SK-N-SH (cell line): ENCODE data around the gene CDC42SE2. TPM values are rescaled to one million over a fixed set of nuclear protein-coding genes. Genes with fewer than 3 reads are reported as not detected.

Experiments
- CTCF ChIA-PET: fragments of 300-600, 350-600 bp; formaldehyde crosslinking; extraction: SDS; loops from one replicate; lab custom pipeline; 2021; lab: Yijun Ruan, JAX
- POLR2A ChIA-PET: fragments of 350-600 bp; sonication (Branson Sonifier 250); formaldehyde crosslinking; extraction: SDS; loops from one replicate; lab custom pipeline; 2020; ENCODE audit warnings: antibody characterized with exemption, inconsistent platforms; lab: Yijun Ruan, JAX
- DNase-seq: peaks from one replicate; pipeline ENCODE4 v3.0.0; 2012
- H2AFZ ChIP-seq: fragments of 200-600 bp; sonication (generic); 2 replicates; pipeline ENCODE4 v1.8.1; 2016; ENCODE audit warnings: antibody characterized with exemption, mild to moderate bottlenecking, low read depth
- H3F3A ChIP-seq: fragments of 200-600 bp; sonication (generic); replicated peaks from 2 replicates; pipeline ENCODE3; 2016; ENCODE audit warnings: antibody characterized with exemption, mild to moderate bottlenecking; ENCODE audit not compliant: insufficient read depth
- H3K27ac ChIP-seq, 2 experiments: fragments of 200-500 bp in 1 of 2; fragments of 200-600 bp in 1 of 2; sonication (Bioruptor generic) in 1 of 2; sonication (generic), shearing (Covaris generic) in 1 of 2; 2 replicates each; pipeline versions ENCODE4 v1.5.1 to v1.6.1; 2014 to 2016; ENCODE audit warnings: low read depth in 2 of 2, inconsistent platforms in 1 of 2, low read length in 1 of 2, mild to moderate bottlenecking in 1 of 2, mixed read lengths in 1 of 2
- H3K27me3 ChIP-seq: fragments of 200-600 bp; sonication (generic), shearing (Covaris generic); 2 replicates; pipeline ENCODE4 v1.6.1; 2016; ENCODE audit warnings: mixed run types; ENCODE audit not compliant: insufficient read depth
- H3K36me3 ChIP-seq, 2 experiments: fragments of 200-500 bp in 1 of 2; fragments of 200-600 bp in 1 of 2; sonication (Bioruptor generic) in 1 of 2; sonication (generic) in 1 of 2; replicated peaks in 1 of 2; 2 replicates each; pipeline versions ENCODE3 to v1.5.1; 2014 to 2016; ENCODE audit warnings: low read length in 1 of 2, mild to moderate bottlenecking in 1 of 2; ENCODE audit not compliant: insufficient read depth in 2 of 2, control insufficient read depth in 1 of 2
- H3K4me1 ChIP-seq, 2 experiments: fragments of 200-500 bp in 1 of 2; fragments of 200-600 bp in 1 of 2; sonication (Bioruptor generic) in 1 of 2; sonication (generic), shearing (Covaris generic) in 1 of 2; 2 replicates each; pipeline versions ENCODE4 v1.5.1 to v1.6.1; 2014 to 2016; ENCODE audit warnings: low read depth in 1 of 2, low read length in 1 of 2, mixed run types in 1 of 2; ENCODE audit not compliant: insufficient read depth in 2 of 2, control insufficient read depth in 1 of 2
- H3K4me2 ChIP-seq: fragments of 200-600 bp; sonication (generic), shearing (Covaris generic); 2 replicates; pipeline ENCODE4 v1.6.1; 2017; ENCODE audit warnings: mixed run types
- H3K4me3 ChIP-seq, 2 experiments: fragments of 200-500 bp in 1 of 2; fragments of 200-600 bp in 1 of 2; sonication (Bioruptor generic) in 1 of 2; sonication (generic), shearing (Covaris generic) in 1 of 2; 2 replicates each; pipeline versions ENCODE4 v1.5.1 to v1.8.1; 2014 to 2016; ENCODE audit warnings: low read depth in 2 of 2, inconsistent platforms in 1 of 2, low read length in 1 of 2, mild to moderate bottlenecking in 1 of 2, mixed read lengths in 1 of 2, moderate library complexity in 1 of 2
- H3K79me2 ChIP-seq: fragments of 200-600 bp; sonication (generic); 2 replicates; pipeline ENCODE4 v1.8.1; 2017; ENCODE audit warnings: mild to moderate bottlenecking; ENCODE audit not compliant: insufficient read depth
- H3K9ac ChIP-seq: fragments of 200-600 bp; sonication (generic); 2 replicates; pipeline ENCODE4 v1.6.1; 2017; ENCODE audit warnings: mixed run types
- H3K9me2 ChIP-seq: fragments of 200-600 bp; sonication (generic); 2 replicates; pipeline ENCODE4 v1.6.1; 2017; ENCODE audit warnings: mixed run types
- H3K9me3 ChIP-seq: fragments of 200-600 bp; sonication (generic); 2 replicates; pipeline ENCODE4 v1.6.1; 2017; ENCODE audit warnings: mixed run types, mild to moderate bottlenecking, moderate library complexity
- H4K20me1 ChIP-seq: fragments of 200-600 bp; sonication (generic); 2 replicates; pipeline ENCODE4 v1.6.1; 2017; ENCODE audit warnings: mild to moderate bottlenecking, mixed run types; ENCODE audit not compliant: insufficient read depth
- ELF1 ChIP-seq: IDR thresholded peaks from 2 replicates; pipeline ENCODE4 v1.4.0; 2012
- EP300 ChIP-seq, 2 experiments: IDR thresholded peaks; 2 replicates each; pipeline versions ENCODE4 v1.4.0 to v1.6.1; 2012; ENCODE audit warnings: borderline replicate concordance in 1 of 2, low read depth in 1 of 2, low read length in 1 of 2
- EZH2phosphoT487 ChIP-seq: fragments of 200-600 bp; sonication (generic); IDR thresholded peaks from 2 replicates; pipeline ENCODE4 v1.6.1; 2017; ENCODE audit warnings: low read depth, mixed run types, mild to moderate bottlenecking, antibody characterized with exemption, moderate library complexity, borderline replicate concordance
- FOXM1 ChIP-seq: IDR thresholded peaks from 2 replicates; pipeline ENCODE4 v1.4.0; 2012; ENCODE audit warnings: low read depth, mild to moderate bottlenecking
- GABPA ChIP-seq: IDR thresholded peaks from 2 replicates; pipeline ENCODE4 v1.4.0; 2012; ENCODE audit warnings: low read depth, mild to moderate bottlenecking
- JUND ChIP-seq: IDR thresholded peaks from 2 replicates; pipeline ENCODE4 v1.4.0; 2012
- NFIC ChIP-seq: IDR thresholded peaks from 2 replicates; pipeline ENCODE4 v1.4.0; 2012; ENCODE audit warnings: borderline replicate concordance
- POLR2AphosphoS5 ChIP-seq: IDR thresholded peaks from 2 replicates; pipeline ENCODE4 v1.6.1; 2012; ENCODE audit warnings: low read depth, low read length
- RFX5 ChIP-seq: IDR thresholded peaks from 2 replicates; pipeline ENCODE4 v1.6.1; 2012; ENCODE audit warnings: mild to moderate bottlenecking, improper control_type of control experiment, low read length
- SIN3A ChIP-seq: IDR thresholded peaks from 2 replicates; pipeline ENCODE4 v1.6.1; 2012; ENCODE audit warnings: low read depth, mild to moderate bottlenecking, low read length, moderate library complexity, borderline replicate concordance
- TCF12 ChIP-seq: IDR thresholded peaks from 2 replicates; pipeline ENCODE4 v1.4.0; 2012
- TEAD4 ChIP-seq: IDR thresholded peaks from 2 replicates; pipeline ENCODE4 v1.4.0; 2012; ENCODE audit warnings: mild to moderate bottlenecking, borderline replicate concordance; ENCODE audit not compliant: insufficient read depth
- YY1 ChIP-seq: IDR thresholded peaks from 2 replicates; pipeline ENCODE4 v1.4.0; 2012; ENCODE audit warnings: low read depth, mild to moderate bottlenecking
- WGBS: methylation state at CpG from one replicate; pipeline ENCODE4 v1.1.6; 2017; ENCODE audit warnings: low lambda C conversion rate; 5-methylcytosine and 5-hydroxymethylcytosine counted together
- polyA plus RNA-seq, 3 experiments: library from polyadenylated mRNA; depleted of rRNA; stranded (reverse); fragments of >200 nt; gene quantifications; 2 replicates each; pipeline ENCODE4 v1.2.3, GENCODE V29; 2012
- TF ChIP-seq, protein P1 (sequence below): fragments of 200-600 bp; sonication (generic); IDR thresholded peaks from 2 replicates; pipeline ENCODE4 v1.6.1; 2017; ENCODE audit warnings: antibody characterized with exemption, mild to moderate bottlenecking, moderate library complexity
- TF ChIP-seq, protein P2 (sequence below): IDR thresholded peaks from 2 replicates; pipeline ENCODE4 v1.6.1; 2012; ENCODE audit warnings: mild to moderate bottlenecking, low read depth, low read length, moderate library complexity
- TF ChIP-seq, protein P3 (sequence below): fragments of 150-350 bp; IDR thresholded peaks from 2 replicates; pipeline ENCODE4 v1.6.1; 2016; ENCODE audit warnings: mild to moderate bottlenecking, low read depth, low read length
- TF ChIP-seq, protein P4 (sequence below): IDR thresholded peaks from 2 replicates; pipeline ENCODE4 v1.4.0; 2012; ENCODE audit warnings: low read depth

Gene CDC42SE2
- polyA plus RNA-seq, 1 of the 3 experiments (the other 2 are of a cell fraction): 8.6 TPM

DNA sequence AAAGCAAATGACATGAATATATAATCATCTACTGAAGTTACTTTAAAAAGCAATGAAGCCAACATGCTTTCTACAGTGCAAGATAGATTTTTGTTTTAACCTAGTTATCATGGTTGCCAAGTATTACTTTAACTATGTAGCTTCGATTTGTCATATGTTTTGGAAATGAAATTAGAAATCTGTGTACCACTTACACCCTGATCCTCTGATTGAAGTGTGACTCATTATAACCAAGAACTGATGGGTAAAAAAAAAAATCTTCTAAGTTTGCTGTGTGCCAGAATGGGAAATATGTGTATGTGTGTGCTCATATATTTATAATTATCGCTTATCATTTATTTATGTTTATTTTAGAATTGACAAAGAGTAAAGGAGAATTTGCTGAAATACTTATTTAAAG lies 9.1 kb upstream of the CDC42SE2 start:
- Histone ChIP-seq H3K27ac (no peak overlapping the region), H3K9me2 (no peaks in the 10 kb centered on the region), H3K4me2 (no peak overlapping the region), H2AFZ (peak overlapping the region; percentile 17; the same call in 1 of the 2 replicates), H3F3A (peaks cover 7% of the 10 kb centered on the region), H4K20me1 (no peaks in the 10 kb centered on the region), H3K9ac (no peak overlapping the region), H3K79me2 (no peaks in the 10 kb centered on the region; the same call in 1 of the 2 replicates), H3K4me1 (0 out of 4 replicates have a peak, but pooled peaks cover 0 to 3% of the 10 kb centered on the region in 2 experiments), H3K9me3 (no peaks in the 10 kb centered on the region), H3K27me3 (no peaks in the 10 kb centered on the region), H3K4me3 (no peak overlapping the region), H3K36me3 (no peaks in the 10 kb centered on the region)
- DNase-seq: no peak
- TF ChIP-seq YY1 (no peak), POLR2AphosphoS5 (no peak), FOXM1 (no peak), GABPA (no peak), ELF1 (no peak), JUND (no peak), TEAD4 (no peak), SIN3A (no peak)
- TF ChIP-seq, protein P1, sequence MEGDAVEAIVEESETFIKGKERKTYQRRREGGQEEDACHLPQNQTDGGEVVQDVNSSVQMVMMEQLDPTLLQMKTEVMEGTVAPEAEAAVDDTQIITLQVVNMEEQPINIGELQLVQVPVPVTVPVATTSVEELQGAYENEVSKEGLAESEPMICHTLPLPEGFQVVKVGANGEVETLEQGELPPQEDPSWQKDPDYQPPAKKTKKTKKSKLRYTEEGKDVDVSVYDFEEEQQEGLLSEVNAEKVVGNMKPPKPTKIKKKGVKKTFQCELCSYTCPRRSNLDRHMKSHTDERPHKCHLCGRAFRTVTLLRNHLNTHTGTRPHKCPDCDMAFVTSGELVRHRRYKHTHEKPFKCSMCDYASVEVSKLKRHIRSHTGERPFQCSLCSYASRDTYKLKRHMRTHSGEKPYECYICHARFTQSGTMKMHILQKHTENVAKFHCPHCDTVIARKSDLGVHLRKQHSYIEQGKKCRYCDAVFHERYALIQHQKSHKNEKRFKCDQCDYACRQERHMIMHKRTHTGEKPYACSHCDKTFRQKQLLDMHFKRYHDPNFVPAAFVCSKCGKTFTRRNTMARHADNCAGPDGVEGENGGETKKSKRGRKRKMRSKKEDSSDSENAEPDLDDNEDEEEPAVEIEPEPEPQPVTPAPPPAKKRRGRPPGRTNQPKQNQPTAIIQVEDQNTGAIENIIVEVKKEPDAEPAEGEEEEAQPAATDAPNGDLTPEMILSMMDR: no peak
- TF ChIP-seq, protein P2, sequence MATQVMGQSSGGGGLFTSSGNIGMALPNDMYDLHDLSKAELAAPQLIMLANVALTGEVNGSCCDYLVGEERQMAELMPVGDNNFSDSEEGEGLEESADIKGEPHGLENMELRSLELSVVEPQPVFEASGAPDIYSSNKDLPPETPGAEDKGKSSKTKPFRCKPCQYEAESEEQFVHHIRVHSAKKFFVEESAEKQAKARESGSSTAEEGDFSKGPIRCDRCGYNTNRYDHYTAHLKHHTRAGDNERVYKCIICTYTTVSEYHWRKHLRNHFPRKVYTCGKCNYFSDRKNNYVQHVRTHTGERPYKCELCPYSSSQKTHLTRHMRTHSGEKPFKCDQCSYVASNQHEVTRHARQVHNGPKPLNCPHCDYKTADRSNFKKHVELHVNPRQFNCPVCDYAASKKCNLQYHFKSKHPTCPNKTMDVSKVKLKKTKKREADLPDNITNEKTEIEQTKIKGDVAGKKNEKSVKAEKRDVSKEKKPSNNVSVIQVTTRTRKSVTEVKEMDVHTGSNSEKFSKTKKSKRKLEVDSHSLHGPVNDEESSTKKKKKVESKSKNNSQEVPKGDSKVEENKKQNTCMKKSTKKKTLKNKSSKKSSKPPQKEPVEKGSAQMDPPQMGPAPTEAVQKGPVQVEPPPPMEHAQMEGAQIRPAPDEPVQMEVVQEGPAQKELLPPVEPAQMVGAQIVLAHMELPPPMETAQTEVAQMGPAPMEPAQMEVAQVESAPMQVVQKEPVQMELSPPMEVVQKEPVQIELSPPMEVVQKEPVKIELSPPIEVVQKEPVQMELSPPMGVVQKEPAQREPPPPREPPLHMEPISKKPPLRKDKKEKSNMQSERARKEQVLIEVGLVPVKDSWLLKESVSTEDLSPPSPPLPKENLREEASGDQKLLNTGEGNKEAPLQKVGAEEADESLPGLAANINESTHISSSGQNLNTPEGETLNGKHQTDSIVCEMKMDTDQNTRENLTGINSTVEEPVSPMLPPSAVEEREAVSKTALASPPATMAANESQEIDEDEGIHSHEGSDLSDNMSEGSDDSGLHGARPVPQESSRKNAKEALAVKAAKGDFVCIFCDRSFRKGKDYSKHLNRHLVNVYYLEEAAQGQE: no peak
- TF ChIP-seq, protein P3, sequence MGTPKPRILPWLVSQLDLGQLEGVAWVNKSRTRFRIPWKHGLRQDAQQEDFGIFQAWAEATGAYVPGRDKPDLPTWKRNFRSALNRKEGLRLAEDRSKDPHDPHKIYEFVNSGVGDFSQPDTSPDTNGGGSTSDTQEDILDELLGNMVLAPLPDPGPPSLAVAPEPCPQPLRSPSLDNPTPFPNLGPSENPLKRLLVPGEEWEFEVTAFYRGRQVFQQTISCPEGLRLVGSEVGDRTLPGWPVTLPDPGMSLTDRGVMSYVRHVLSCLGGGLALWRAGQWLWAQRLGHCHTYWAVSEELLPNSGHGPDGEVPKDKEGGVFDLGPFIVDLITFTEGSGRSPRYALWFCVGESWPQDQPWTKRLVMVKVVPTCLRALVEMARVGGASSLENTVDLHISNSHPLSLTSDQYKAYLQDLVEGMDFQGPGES: no peak
- ChIA-PET CTCF (interaction anchor here (0.7 kb wide), 1 partner anchor 100 kb away, joined by 3 read pairs; no protein-coding TSS in a partner anchor), POLR2A (no interaction called here)
- 85% methylated on average over 2 of the region's 2 CpGs for WGBS

DNA sequence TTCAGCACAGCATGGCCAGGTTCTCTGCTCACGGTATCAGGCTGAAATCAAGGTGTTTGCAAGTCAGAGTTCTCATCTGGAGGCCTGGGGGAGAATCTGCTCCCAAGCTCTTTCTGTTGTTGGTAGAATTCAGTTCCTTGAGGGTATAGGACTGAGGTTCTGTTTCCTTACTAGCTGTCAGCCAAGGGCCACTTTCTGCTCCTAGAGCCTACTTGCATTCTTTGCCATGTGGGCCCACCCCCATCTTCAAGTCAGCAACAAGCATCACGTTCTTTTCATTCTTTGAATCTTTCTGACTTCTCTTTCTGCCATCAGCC lies 7.4 kb upstream of the CDC42SE2 start:
- no peaks in the 10 kb centered on the region for H4K20me1 ChIP-seq
- 88% methylated on average over 2 of the region's 2 CpGs for WGBS
- no peak overlapping the region for H3K4me2 ChIP-seq
- ChIA-PET POLR2A (no interaction called here), CTCF (no interaction called here)
- no peak overlapping the region for H3K9ac ChIP-seq
- no peaks in the 10 kb centered on the region for H3K9me3 ChIP-seq
- no peak overlapping the region for H3K4me3 ChIP-seq
- no peaks in the 10 kb centered on the region; the same call in 1 of the 2 replicates for H3K79me2 ChIP-seq
- no peaks in the 10 kb centered on the region for H3K9me2 ChIP-seq
- peaks cover 8% of the 10 kb centered on the region for H3F3A ChIP-seq
- no peak overlapping the region for H3K27ac ChIP-seq
- 0 out of 4 replicates have a peak, but pooled peaks cover 0 to 5% of the 10 kb centered on the region in 2 experiments for H3K4me1 ChIP-seq
- no peak overlapping the region for H2AFZ ChIP-seq
- no peak for DNase-seq
- H3K36me3 ChIP-seq: no peaks in the 10 kb centered on the region
- no peaks in the 10 kb centered on the region for H3K27me3 ChIP-seq
- TF ChIP-seq YY1 (no peak), FOXM1 (no peak), GABPA (no peak), JUND (no peak), RFX5 (no peak), EZH2phosphoT487 (no peak), TEAD4 (no peak), EP300 (IDR thresholded peaks at IDR 0.05; ENCODE audit: borderline replicate concordance in 1 of 2, low read depth in 1 of 2, low read length in 1 of 2) (no peak), ELF1 (no peak), TCF12 (no peak), NFIC (no peak)
- TF ChIP-seq, protein P2: no peak
- TF ChIP-seq, protein P4, sequence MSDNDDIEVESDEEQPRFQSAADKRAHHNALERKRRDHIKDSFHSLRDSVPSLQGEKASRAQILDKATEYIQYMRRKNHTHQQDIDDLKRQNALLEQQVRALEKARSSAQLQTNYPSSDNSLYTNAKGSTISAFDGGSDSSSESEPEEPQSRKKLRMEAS: no peak
